ENCODE data around the gene CEP135.

GRCh38 chr4:55955710-55956109, 7.0 kb downstream of the CEP135 start:
- TF ChIP-seq CTCF (optimal IDR thresholded peaks at IDR 0.05 in 1 of 3, IDR thresholded peaks at IDR 0.05 in 1 of 3, conservative IDR thresholded peaks at IDR 0.05 in 1 of 3; ENCODE audit: extremely low read depth in 1 of 3, insufficient read depth in 2 of 3, low read length in 3 of 3) = no peak
- no peak for TF ChIP-seq EZH2 (IDR thresholded peaks at IDR 0.05; ENCODE audit: low read length)

All from keratinocyte (primary cell).